Activated T-cell treated with anti-CD3 and anti-CD28 coated beads, Interleukin-2, amount 50 U/mL, for 72 hours (primary cell): Measurements from ENCODE around the gene AP1G2. TPM values are rescaled to one million over a fixed set of nuclear protein-coding genes. Genes with fewer than 3 reads are reported as not detected.

ENCODE experiments used
- ATAC-seq, 2 donors: fragments of 150-1000 bp; cut with Tn5 transposase; replicated peaks in 1 of 2; 2 replicates each; pipeline ENCODE4 v1.10.0; 2021; ENCODE audit warnings: moderate library complexity in 2 of 2, mild to moderate bottlenecking in 1 of 2
- DNase-seq, 2 donors: peaks; one replicate each; pipeline ENCODE4 v3.0.0; 2021 to 2022; ENCODE audit warnings: mixed read lengths in 1 of 2
- H3K27ac Mint-ChIP-seq: one replicate; pipeline ENCODE4 v1.8.0; 2022; ENCODE audit warnings: mild to moderate bottlenecking, moderate library complexity, mixed read lengths
- H3K27me3 Mint-ChIP-seq: one replicate; pipeline ENCODE4 v1.8.0; 2022; ENCODE audit warnings: low read depth, mixed read lengths
- H3K36me3 Mint-ChIP-seq, 2 donors: one replicate each; pipeline ENCODE4 v1.8.0; 2022; ENCODE audit warnings: mixed read lengths in 2 of 2, mild to moderate bottlenecking in 1 of 2; ENCODE audit not compliant: insufficient read depth in 2 of 2
- H3K4me1 Mint-ChIP-seq: one replicate; pipeline ENCODE4 v1.8.0; 2022; ENCODE audit warnings: low read depth, mixed read lengths
- H3K4me3 Mint-ChIP-seq, 2 donors: one replicate each; pipeline ENCODE4 v1.8.0; 2022; ENCODE audit warnings: mild to moderate bottlenecking in 2 of 2, mixed read lengths in 2 of 2, moderate library complexity in 2 of 2
- H3K9me3 Mint-ChIP-seq, 2 donors: one replicate each; pipeline ENCODE4 v1.8.0; 2022; ENCODE audit warnings: mixed read lengths in 2 of 2
- total RNA-seq, 2 donors: library from RNA; stranded (reverse); gene quantifications; one replicate each; pipeline ENCODE4 v1.2.3, GENCODE V29; 2022

Gene AP1G2
- total RNA-seq, 2 donors from 2014 or later: 211 to 233 TPM

- peak overlapping the region; percentile 69 for H3K27ac Mint-ChIP-seq
- no peaks in the 10 kb centered on the region for H3K27me3 Mint-ChIP-seq
- peaks cover 51% of the 10 kb centered on the region for H3K4me1 Mint-ChIP-seq
- H3K9me3 Mint-ChIP-seq: no peaks in the 10 kb centered on the region
- no peak overlapping the region for H3K4me3 Mint-ChIP-seq
- ATAC-seq: no peak
- peaks cover 11 to 21% of the 10 kb centered on the region in 2 donors for H3K36me3 Mint-ChIP-seq
- DNase-seq: no peak
Measured at GRCh38 chr14:23564181-23564812, 3.3 kb downstream of the AP1G2 start.

GRCh38 chr14:23563473-23564180 lies 4.0 kb downstream of the AP1G2 start:
- peaks cover 51% of the 10 kb centered on the region for H3K4me1 Mint-ChIP-seq
- ATAC-seq (no peak), DNase-seq (no peak)
- H3K4me3 Mint-ChIP-seq: no peak overlapping the region
- no peaks in the 10 kb centered on the region for H3K9me3 Mint-ChIP-seq
- peaks cover 11 to 21% of the 10 kb centered on the region in 2 donors for H3K36me3 Mint-ChIP-seq
- no peaks in the 10 kb centered on the region for H3K27me3 Mint-ChIP-seq
- peak overlapping the region; percentile 69 for H3K27ac Mint-ChIP-seq

GRCh38 chr14:23562822-23563472 lies 4.6 kb downstream of the AP1G2 start:
- Mint-ChIP-seq H3K9me3 (no peaks in the 10 kb centered on the region), H3K4me3 (no peak overlapping the region), H3K27ac (no peak overlapping the region), H3K27me3 (no peaks in the 10 kb centered on the region), H3K36me3 (peaks cover 11 to 21% of the 10 kb centered on the region in 2 donors), H3K4me1 (peaks cover 51% of the 10 kb centered on the region)
- DNase-seq: peak; percentile 57 to 62
- ATAC-seq: no peak

GRCh38 chr14:23561873-23562821 lies 5.4 kb downstream of the AP1G2 start:
- no peaks in the 10 kb centered on the region for H3K9me3 Mint-ChIP-seq
- H3K27me3 Mint-ChIP-seq: no peaks in the 10 kb centered on the region
- no peak overlapping the region for H3K4me3 Mint-ChIP-seq
- H3K27ac Mint-ChIP-seq: no peak overlapping the region
- DNase-seq (no peak), ATAC-seq (no peak)
- peaks cover 11 to 21% of the 10 kb centered on the region in 2 donors for H3K36me3 Mint-ChIP-seq
- peaks cover 56% of the 10 kb centered on the region for H3K4me1 Mint-ChIP-seq

- ATAC-seq (no peak), DNase-seq (no peak)
- no peaks in the 10 kb centered on the region for H3K9me3 Mint-ChIP-seq
- peaks cover 11 to 19% of the 10 kb centered on the region in 2 donors for H3K36me3 Mint-ChIP-seq
- H3K27ac Mint-ChIP-seq: no peak overlapping the region
- H3K4me3 Mint-ChIP-seq: no peak overlapping the region
- H3K4me1 Mint-ChIP-seq: peaks cover 58% of the 10 kb centered on the region
- no peaks in the 10 kb centered on the region for H3K27me3 Mint-ChIP-seq
Measured at GRCh38 chr14:23561259-23561658, 6.3 kb downstream of the AP1G2 start.

- peak overlapping the region; percentile 64 for H3K27ac Mint-ChIP-seq
- H3K4me1 Mint-ChIP-seq: peaks cover 57% of the 10 kb centered on the region
- no peaks in the 10 kb centered on the region for H3K27me3 Mint-ChIP-seq
- no peak overlapping the region for H3K4me3 Mint-ChIP-seq
- DNase-seq: no peak
- ATAC-seq: no peak
- H3K36me3 Mint-ChIP-seq: peaks cover 11 to 19% of the 10 kb centered on the region in 2 donors
- H3K9me3 Mint-ChIP-seq: no peaks in the 10 kb centered on the region
Measured at GRCh38 chr14:23559926-23560520, 7.6 kb downstream of the AP1G2 start.

GRCh38 chr14:23559010-23559925 lies 8.3 kb downstream of the AP1G2 start:
- ATAC-seq: no peak
- H3K27me3 Mint-ChIP-seq: no peaks in the 10 kb centered on the region
- H3K36me3 Mint-ChIP-seq: peaks cover 11 to 16% of the 10 kb centered on the region in 2 donors

GRCh38 chr14:23558346-23559009 lies 9.1 kb downstream of the AP1G2 start:
- ATAC-seq: no peak
- no peak for DNase-seq
- Mint-ChIP-seq H3K27ac (peak overlapping the region; percentile 64), H3K27me3 (no peaks in the 10 kb centered on the region), H3K36me3 (peaks cover 7 to 12% of the 10 kb centered on the region in 2 donors), H3K4me1 (peaks cover 52% of the 10 kb centered on the region), H3K4me3 (peak overlapping the region; percentile 11 to 82), H3K9me3 (no peaks in the 10 kb centered on the region)

More at GRCh38 chr14:23559010-23559925, 8.3 kb downstream of the AP1G2 start:
- Mint-ChIP-seq H3K4me1 (peaks cover 52% of the 10 kb centered on the region), H3K4me3 (peak overlapping the region in 1 of 2 donors; percentile 11), H3K9me3 (no peaks in the 10 kb centered on the region), H3K27ac (peak overlapping the region; percentile 64)
- peak; percentile 71 to 72 for DNase-seq

GRCh38 chr14:23557946-23558345 lies 9.6 kb downstream of the AP1G2 start:
- no peaks in the 10 kb centered on the region for H3K27me3 Mint-ChIP-seq
- H3K9me3 Mint-ChIP-seq: no peaks in the 10 kb centered on the region
- peaks cover 6 to 12% of the 10 kb centered on the region in 2 donors for H3K36me3 Mint-ChIP-seq
- H3K4me3 Mint-ChIP-seq: peak overlapping the region; percentile 82 to 92
- ATAC-seq: no peak
- H3K4me1 Mint-ChIP-seq: peaks cover 51% of the 10 kb centered on the region
- H3K27ac Mint-ChIP-seq: peak overlapping the region; percentile 97
- DNase-seq: no peak

- ATAC-seq: no peak
- H3K4me1 Mint-ChIP-seq: peaks cover 47% of the 10 kb centered on the region
- no peak for DNase-seq
- H3K9me3 Mint-ChIP-seq: no peaks in the 10 kb centered on the region
- H3K27ac Mint-ChIP-seq: peak overlapping the region; percentile 97
- no peaks in the 10 kb centered on the region for H3K27me3 Mint-ChIP-seq
- H3K36me3 Mint-ChIP-seq: peaks cover 3 to 12% of the 10 kb centered on the region in 2 donors
- H3K4me3 Mint-ChIP-seq: peak overlapping the region; percentile 82 to 92
Measured at GRCh38 chr14:23557521-23557920, 10.1 kb downstream of the AP1G2 start.
